GM21723 (cell line): Measurements from ENCODE around the gene DCT.

Experiments
- ATAC-seq: cut with Tn5 transposase; IDR thresholded peaks from one replicate; pipeline ENCODE4 v1.9.1; 2021; ENCODE audit warnings: mild to moderate bottlenecking, moderate library complexity; ENCODE audit not compliant: unreplicated experiment

Gene DCT

GRCh38 chr13:94400874-94401273 is 78.6 kb downstream of the DCT start:
- ATAC-seq: no peak

- ATAC-seq: no peak
These were observed 79.7 kb downstream of the DCT start for GRCh38 chr13:94399812-94400211.

DNA sequence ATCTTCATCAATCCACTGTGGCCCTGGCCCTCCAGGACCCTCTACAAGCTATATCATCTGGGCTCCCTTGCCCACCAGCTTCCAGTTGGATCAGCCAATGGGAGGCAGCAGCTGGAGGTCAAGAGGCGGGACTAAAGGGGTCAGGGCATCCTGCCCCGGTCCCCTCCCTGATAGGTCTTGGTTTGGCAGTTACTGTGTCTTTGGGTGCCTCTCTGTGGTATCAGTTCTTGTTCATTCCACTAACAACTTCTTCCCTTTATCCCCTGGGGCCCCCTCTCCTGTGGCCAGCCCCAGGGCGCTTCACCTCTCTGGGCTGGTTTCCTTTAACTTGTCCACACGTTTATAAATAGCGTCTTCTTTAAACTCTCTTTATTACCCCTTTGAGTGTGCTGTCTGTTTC is 83.6 kb downstream of the DCT start:
- no peak for ATAC-seq

DNA sequence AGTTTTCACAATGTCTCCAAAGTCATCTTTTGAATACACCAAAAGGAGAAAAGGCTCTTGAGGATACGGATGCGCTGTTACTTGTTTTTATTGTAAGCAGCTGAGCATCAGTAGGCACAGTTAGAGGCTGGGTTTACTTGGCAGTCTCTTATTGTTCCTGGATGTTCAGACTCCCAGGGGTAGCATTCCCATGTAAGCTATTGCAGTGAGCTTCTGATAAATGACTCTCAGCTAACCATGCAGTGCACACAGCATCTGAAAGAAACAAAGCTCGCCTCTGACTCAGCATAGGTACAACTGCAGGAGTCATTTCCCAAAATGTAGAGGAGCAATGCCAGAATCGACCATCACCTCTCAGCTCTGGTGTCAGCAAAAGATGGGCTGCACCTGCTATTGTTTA is 84.8 kb downstream of the DCT start:
- ATAC-seq: no peak

- no peak for ATAC-seq
These were observed 88.6 kb downstream of the DCT start for GRCh38 chr13:94390881-94391280.

DNA sequence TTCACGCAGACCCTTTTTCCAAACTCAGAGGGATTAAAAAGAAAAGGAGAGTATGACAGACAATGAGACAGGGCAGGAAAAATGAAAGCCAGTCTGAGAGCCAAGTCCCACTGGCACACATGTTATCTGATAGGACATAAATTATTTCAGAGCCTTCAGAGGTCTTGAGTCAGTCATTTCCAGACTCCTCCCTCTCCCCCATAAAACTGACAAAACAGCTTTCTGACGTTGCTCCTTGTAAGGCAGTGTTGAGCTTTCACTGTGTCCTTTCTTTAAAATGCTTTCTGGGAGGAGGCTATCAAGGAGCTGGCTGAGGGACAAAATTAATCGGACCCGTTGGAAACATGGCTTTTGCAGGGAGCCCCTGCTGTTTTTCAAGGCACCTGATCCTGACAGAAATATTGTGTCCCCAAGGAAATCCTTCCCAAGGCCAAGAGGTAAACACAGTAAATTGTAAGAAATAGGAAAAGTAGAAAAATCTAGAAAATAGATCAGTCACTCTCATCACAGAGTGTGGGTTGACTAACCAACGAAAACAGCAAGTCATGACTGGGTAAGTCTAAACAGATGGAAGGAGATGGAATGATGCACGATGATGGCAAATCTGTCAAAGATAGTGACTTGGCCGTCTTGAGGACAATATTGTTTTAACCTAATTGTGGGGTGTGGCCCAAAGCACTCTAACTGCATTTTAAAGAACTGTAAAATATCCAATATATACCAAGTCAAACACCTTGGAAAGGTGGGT is 89.7 kb downstream of the DCT start:
- no peak for ATAC-seq

GRCh38 chr13:94387047-94387446 is 92.4 kb downstream of the DCT start:
- ATAC-seq: no peak
